Vagina (tissue), 2 donors: ENCODE data around the gene LGALS4.

Source experiments
- POLR2A ChIP-seq, 2 donors: fragments of 450-650 bp; IDR thresholded peaks; one replicate each; pipeline ENCODE4 v1.6.1; 2017; ENCODE audit warnings: antibody characterized with exemption in 2 of 2, mild to moderate bottlenecking in 2 of 2, moderate library complexity in 2 of 2
- TF ChIP-seq, protein P1 (sequence below), 3 experiments: fragments of 450-650 bp in 2 of 3; fragments of 200-600 bp in 1 of 3; sonication (generic) in 1 of 3; IDR thresholded peaks; one replicate each; pipeline ENCODE4 v1.5.1; 2017 to 2019; ENCODE audit warnings: antibody characterized with exemption in 3 of 3, mild to moderate bottlenecking in 2 of 3, moderate library complexity in 2 of 3

DNA sequence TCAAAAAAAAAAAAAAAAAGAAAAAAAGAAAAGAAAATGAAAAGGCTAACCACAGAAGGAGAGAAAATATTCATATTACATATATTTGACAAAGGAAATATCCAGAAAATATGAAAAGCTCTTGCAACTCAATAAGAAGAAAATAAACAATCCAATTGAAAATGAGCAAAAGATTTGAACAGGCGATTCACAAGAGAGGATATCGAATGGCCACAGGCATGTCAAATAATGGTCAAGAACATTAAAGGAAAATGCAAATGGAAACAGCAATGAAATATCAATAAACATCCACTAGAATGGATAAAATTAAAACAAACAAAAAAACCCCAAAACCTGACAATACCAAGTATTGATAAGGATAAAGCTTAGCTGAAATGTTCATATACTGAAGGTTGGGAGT is 47.5 kb downstream of the LGALS4 start:
- TF ChIP-seq, protein P1, sequence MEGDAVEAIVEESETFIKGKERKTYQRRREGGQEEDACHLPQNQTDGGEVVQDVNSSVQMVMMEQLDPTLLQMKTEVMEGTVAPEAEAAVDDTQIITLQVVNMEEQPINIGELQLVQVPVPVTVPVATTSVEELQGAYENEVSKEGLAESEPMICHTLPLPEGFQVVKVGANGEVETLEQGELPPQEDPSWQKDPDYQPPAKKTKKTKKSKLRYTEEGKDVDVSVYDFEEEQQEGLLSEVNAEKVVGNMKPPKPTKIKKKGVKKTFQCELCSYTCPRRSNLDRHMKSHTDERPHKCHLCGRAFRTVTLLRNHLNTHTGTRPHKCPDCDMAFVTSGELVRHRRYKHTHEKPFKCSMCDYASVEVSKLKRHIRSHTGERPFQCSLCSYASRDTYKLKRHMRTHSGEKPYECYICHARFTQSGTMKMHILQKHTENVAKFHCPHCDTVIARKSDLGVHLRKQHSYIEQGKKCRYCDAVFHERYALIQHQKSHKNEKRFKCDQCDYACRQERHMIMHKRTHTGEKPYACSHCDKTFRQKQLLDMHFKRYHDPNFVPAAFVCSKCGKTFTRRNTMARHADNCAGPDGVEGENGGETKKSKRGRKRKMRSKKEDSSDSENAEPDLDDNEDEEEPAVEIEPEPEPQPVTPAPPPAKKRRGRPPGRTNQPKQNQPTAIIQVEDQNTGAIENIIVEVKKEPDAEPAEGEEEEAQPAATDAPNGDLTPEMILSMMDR (IDR thresholded peaks at IDR 0.05): no peak
- TF ChIP-seq POLR2A (IDR thresholded peaks at IDR 0.05): no peak
